SW 1271 (cell line): ENCODE results near the gene PTCH1.

Experiments
- DNase-seq, 2 experiments: peaks; one replicate each; lab custom pipeline; 2025; lab: John Stamatoyannopoulos, UW

The PTCH1 gene

DNA sequence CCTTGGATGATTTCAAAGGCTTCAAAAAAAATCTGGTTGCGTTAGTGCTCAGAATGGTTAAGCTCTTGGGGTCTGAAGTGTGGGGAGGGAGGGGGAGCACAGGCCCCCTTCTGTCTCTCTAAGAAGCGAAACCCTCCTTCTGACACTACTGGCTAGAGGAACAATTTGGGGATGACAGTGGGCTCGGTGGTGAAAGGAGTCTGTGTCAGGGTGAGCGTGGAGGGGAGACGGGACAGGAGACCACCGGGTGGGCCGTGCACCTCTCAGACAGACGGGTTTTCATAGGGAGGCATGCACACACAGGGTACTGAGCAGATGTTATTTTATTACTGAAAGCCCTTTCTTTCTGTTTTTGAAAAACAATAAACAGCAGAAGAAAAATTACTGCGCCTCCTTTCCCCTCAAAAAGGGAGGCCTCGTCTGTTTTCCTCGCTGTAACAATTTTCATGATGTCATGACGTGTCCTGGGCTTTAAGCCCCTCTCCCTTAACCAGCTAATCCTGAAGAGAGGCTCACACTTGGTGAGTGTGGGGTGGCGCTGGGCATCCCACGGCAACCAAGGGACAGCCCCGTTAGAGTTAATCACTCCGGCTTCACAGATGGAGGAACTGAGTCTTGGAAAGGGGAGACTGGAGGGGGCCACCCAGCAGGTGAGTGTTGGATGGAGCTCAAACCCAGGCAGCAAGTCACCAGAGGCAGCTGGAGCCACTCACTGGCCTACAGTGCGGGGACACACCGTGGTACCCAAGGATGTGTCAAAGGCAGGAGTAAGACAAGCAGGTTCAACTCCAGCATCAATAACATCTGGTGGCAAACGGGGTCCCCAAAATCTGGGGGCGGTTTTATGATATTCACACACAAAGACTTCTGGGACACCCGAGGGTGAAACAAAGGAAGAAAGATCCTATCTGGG, 53.4 kb downstream of the PTCH1 start:
- DNase-seq: no peak

DNA sequence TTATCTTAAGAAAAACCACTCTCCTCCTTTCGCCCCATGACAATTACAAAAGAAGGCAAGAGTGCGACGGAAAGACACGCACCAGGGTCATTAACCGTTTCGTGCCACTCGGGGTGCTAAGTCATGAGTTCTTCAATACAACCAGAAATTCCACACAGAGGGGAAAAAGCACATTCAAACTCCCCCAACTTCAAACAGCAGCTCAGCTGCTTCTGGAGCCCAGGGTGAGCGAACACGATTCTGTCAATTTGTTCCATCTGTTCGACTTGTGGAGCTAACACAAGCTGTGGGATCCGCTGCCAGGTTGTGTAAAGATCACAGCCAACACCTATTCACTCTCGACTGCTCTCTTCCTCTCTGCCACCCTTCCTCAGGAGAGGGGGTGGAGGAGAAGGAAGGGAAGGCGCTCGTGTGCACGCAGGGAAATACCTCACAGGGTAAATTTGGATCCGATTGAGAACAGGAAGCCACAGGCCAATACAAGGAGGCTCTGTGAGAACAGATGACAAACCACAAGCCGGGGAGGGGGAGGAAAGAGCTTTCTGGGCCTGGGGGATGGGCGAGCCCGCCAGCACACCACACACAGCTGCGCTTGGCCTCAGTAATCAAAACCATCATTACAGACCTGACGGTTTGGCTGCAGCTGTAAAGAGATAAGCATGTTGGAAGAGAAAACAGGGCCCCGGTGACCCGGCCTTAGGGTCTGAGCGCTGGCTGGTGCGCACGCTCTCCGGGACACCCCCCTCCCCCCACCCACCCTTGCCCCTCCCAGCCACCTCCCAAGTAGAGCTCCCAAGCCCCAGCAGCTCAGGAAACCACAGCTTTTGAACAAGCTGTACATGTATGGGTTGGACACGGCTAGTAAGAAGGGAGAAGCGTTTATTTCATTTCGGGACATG, 54.3 kb downstream of the PTCH1 start:
- DNase-seq: no peak

DNA sequence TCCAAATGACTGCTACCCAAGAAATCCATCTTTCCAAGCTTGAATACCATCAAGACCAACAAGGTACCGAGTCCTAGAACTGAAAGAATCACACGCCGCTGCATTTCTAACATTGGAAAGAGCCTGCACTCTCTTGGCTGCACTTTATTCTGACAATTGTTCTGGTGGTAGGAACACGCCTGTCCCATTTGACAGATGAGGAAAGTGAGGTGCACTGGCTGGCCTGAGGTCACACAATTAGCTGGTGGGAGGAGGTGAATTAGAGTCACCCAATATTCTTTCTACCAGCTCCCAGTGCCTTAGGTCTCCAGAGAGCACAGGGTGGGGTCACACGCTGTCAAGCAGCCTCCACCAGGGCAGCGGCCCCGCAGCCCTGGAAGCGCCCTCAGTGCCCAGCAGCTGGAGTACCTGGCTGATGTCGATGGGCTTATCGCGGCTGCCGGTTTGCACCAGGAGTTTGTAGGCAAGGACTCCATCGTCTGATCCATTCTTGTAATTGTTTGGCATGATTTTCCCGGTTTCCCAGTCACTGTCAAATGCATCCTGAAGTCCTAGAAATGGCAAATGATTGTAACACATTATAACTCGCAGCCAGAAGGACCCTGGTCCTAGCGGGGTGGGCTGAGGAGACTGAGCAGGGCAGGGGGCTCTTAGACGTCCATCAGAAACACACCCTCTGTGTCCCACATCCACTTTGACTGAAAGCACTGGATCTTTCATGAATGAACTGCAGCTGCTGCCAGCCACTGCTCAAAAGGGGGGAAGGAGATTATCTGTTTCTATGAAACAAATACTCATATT, 55.1 kb downstream of the PTCH1 start:
- DNase-seq: no peak

DNA sequence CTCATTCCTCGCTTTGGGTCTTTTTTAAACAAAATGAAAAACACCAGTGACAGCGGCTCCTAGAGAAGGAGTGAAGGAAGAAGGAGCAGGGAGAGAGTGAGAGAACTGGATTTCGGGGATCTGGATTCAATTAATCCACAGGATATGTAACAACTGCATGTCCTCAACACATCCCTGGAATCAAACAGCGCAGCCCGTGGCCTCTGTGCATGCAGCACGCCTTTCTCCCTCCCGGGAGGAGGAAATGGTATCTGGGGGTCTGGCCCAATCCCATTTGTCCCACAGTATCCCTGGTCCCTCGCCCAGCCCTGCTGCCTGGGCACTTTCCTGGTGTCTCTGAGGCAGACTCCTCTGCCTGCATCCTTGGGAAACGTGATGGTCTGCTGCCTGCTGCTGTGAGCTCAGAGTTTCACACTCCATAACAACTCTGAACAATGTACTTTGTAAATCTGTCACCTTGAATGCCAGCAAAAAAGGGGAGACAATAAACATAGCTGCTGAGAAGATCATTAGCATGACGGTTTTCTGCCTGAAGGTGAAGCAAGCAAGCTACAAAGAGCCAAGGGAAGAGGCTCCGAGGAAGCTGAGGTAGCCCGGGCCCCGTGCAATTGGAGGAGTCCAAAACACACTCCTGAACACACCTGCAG, 56.1 kb downstream of the PTCH1 start:
- DNase-seq: no peak

DNA sequence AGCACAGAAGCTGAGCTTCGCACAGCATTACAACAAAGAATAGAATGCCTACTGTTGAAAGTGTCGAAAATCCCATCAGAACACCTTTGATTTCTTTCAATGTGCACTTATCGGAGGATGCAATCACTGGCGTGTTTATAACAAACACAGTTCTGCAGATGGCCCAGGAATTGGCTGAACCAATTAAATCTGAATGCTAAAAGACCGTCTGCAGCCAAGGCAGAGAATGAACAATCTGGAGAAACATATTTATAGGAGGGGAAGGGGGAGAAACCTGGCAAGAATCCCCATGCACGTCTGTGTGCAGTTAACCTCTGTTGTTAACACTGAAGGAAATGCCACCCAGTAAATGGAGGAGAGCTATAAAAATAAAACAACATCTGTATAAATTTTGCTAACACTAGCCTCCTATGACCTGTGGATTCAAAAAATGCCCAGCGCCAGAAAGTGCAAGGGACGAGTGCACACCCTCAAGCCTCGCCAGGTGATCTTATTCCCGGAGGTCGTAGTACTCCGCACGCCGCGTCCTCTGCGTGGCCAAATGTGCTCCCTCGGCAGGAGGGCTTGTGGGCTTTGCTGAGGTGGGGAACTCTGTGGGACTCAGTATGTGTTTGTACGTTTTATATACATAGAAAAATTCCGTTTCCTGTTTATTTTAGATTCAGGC, 56.8 kb downstream of the PTCH1 start:
- DNase-seq: no peak

DNA sequence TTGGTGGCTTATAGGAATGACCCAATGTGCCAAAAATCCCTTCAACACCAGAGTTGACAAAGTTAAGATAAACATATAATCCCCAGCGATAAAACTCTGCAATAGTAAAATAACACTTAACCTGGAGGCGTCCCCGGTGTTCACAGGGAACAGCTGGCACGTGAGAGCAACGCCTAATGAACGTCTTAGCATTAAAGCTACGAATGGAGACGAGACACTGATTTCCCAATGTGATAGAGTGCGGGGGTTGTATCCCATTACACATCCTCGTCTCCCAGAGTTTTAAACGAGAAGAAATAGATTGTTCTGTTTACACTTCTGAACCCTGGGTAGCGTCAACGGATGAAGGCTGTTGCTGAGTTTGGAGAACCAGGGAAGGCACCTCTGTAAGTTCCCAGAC, 57.6 kb downstream of the PTCH1 start:
- DNase-seq: no peak

DNA sequence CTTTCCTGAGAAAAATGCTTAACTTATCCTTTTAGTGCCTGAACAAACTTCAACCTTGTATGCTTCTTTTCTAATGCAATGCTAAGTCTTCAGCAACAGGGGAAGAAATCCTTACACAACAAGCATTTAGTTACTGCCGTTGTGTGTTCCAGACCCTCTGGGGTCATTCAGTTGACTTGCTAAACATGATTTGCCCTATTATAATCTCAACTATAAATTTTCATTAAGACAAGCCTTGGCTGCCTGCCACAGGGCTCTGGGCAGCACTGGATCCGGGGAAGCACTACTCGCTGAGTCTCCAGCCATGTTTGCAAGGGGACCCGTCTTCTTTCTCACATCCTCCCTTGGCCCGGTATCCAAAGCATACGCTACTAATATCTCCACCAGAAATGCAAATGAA, 58.1 kb downstream of the PTCH1 start:
- DNase-seq: no peak

DNA sequence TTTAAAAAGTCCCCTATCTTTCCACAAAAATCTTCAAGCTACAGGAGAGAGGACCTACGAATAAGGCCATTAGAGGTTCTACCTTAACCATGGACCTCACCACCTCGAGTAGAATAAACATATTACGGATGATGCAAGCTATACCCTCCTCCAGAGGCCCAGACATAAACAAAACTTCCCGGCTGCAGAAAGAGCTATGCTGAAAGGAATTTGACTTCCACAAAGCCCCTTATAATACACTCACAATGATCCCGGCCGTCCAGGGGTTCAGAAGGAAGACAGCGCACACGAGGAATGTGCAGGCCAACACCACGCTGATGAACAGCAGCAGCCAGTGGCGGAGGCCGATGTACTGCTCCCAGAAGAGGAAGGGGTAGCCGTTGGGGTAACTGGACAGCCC, 59.0 kb downstream of the PTCH1 start:
- no peak for DNase-seq

DNA sequence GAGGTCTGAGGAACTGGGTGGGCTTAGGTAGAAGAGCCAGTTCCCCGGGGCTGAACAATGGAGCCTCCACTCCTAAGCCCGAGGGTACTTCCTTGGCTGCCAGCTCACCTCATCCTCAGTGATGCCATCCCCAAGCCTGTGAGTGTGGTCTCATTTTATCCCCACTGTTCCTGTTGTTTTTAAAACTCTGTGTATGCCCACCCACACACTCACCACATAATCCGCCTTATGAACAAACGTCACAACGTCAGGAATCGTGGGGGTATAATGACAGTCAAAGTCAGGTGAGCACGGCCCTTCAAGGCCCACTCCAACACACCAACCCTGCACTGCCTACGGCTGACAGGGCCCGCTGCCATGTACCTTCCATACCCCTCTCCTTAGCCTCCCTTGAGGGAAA, 61.1 kb downstream of the PTCH1 start:
- DNase-seq: no peak

DNA sequence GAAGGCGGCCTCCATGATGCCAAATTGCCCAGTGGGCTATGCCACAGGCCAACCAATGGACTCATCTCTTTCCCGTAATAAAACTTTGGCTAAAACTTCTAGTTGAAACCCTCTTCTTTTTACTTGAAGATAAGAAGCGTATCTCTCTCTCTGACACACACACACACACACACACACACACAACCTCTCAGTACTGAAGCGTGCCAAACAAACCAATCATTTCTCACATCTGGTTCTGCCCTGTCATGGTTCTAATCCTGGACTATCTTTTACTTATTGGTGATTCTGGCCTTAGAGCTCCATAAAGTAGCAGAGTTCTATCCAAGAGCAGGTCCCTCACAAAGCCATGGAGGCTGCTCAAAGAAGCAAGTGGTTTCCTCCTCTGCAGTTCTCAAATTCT, 64.6 kb downstream of the PTCH1 start:
- DNase-seq: no peak

DNA sequence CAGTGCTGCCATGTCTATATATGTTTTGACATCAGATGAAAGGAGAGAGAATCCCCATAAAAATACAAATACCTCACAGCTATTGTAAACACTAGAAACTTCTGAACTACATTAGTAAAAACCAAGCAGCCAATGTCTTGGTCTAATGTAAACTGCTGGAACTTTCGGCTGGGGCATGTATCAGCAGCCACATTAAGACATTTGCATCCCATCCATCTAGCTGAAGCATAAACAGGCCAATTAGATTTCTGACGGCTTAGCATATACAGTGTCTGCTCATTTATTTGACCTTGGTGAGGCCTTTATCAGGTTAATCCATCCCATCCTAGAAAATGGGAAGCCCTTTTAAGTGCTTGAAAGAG, 65.7 kb downstream of the PTCH1 start:
- no peak for DNase-seq

DNA sequence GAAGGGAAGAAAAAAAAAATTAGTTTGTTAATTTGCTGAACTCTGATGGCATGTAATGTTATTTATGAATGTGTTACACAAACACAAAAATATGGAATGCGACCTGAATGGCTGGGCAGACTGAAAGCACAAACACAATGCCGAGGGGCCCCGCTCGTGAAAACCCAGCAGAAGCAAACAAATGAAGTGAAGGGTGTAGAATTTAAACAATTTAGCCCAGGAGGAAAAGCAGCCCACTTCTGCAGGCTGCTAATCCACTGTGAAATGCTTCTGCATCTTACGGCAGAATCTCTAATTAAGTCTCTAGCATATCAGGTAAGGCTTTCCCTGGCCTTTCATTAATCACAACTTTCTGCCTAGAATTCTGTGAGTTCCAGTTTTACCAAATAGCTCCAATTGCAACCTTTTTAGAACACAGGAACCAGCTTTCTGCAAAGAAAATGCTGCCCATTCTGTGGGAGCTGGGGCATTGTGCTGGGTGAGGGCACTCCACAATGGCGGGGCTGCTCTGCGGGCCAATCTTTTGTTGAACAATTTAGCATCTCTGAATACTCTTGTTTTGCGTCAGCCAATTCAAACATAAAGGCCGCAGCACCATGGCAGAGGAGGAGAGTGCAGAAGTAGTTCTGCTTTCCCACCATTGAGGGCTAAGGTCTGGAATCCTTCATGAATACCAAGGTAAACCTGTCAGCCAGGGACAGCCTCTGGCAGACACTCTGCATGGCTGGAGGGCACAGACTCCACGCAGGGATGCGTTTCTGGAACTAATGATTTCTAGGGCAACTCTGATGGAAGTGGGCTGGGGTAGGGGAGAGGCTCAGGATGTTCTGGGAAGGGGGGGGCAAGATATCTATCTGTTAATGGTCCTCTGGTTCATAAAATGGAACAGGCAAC, 66.4 kb downstream of the PTCH1 start:
- no peak for DNase-seq

DNA sequence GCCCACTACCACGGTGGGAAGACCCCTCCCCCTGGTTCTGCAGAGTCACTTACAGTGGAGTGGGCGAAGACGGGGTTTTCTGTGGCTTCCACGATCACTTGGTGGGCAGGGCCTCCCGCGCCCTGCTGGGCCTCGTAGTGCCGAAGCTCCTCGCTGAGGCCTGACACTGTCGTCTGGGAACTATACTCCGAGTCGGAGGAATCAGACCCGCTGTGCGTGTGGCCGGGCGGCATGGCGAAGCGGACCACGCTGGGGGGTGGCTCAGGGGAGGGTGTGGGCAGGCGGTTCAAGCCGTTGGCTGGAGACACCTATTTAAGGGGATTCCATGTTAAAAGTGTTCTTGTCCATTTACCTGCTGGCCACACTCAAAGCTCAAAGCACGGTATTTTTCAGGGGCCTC, 67.8 kb downstream of the PTCH1 start:
- no peak for DNase-seq

DNA sequence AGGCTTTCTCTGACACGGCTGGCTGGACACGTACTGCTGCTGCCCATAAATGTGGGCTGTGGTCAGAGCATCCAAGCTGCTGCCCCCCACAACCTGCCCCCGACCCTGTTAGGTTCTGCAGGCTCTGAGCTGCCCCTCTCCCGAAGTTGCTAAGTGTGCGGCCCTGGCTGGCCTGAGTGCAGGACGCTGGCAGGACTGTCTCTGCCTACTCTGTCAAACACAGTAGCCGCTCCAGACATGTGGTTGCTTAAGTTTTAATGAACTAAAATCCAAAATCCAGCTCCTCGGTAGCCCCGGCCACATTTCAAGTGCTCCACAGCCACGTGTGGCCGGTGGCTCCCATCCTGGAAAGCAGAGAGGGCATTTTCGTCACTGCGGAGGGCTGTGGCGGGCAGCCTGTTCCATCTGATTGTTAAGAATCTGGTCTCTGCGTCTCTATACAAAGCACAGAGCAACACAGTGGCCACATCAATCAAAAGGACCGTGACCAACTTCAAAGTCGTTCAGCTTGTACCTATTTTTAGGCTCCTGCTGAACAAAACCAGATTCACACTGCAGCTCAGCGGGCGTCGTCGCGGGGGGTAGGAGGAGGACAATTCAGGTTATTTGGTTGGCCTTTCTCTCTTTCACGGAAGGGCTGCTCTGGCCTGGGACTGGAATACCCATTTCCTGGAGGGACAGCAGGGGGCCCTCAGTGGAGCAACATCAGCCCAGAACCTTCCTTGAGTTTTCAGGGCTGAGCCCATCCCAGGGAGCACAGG, 68.9 kb downstream of the PTCH1 start:
- no peak for DNase-seq

DNA sequence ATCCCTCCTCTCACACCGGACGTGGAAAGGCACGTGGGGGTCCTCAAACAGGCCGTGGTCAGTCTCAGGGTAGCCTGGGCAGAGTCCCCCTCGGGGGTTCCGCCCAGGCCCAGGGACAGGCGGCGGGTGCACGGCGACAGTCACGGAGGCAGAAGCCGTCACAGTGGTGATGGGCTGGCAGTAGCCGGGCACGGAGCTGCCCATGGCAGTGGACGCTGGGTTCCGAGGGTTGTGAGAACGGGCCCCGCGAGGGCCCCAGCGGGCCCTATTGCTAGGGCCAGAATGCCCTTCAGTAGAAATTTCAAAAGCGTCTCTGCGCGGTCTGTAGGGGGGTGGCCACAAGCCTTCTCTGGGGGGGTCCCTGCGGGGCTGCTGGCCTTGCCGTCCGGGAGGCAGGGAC, 69.8 kb downstream of the PTCH1 start:
- no peak for DNase-seq

DNA sequence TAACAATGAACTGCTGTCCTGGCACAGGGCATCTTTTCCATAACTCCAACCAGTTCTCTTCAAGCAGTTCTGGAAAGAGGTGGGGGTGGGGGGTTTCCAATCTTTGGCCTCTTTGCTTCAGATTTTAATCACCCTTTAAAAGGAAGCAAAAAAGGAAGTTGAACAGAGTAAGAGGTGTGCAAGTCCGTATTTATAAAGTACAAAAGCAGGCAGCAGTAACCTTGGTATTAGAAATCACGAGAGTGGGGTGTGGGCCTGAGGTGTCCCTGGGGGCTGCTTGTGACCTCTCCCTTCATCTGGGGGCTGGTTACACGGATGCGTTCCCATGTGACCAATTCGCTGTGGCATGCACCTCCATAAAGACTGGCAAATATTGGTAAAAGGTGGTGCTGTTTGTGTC, 70.5 kb downstream of the PTCH1 start:
- DNase-seq: no peak

DNA sequence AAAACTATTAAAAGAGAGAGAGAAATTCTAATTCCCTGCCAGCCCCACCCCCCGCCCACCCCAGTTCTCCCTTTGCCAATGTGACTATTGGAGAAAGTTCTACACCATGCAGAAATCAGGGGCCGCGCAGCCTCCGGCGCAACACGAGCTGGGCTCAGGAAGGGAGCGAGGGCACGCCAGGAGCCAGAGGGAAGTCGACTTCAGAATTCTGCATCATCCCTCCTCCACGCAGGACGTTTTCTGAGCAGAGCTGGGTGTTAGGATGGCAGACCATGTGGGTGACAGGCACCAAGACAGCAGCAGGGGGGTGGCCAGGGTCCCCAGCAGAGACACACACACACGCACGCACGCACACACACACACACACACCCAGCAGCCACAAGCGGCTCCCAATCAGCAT, 72.6 kb downstream of the PTCH1 start:
- no peak for DNase-seq

DNA sequence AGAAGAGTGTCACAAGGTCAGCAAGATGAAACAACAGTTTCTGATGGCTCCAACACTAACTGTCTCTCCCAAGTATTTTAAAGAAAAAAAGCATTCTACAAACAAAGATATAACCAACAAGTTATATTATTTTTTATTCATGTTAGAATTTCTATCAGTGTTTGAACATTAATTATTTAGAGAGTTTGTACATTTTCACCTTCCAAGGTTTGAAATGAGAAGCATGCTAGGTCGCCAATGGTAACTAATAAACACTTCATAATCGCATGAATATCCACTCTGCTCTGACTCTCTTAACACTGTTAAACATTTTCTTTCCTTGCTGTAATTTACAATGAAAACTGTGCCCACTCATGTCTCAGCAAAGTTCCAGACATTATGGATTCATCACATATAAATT, 73.5 kb downstream of the PTCH1 start:
- no peak for DNase-seq

DNA sequence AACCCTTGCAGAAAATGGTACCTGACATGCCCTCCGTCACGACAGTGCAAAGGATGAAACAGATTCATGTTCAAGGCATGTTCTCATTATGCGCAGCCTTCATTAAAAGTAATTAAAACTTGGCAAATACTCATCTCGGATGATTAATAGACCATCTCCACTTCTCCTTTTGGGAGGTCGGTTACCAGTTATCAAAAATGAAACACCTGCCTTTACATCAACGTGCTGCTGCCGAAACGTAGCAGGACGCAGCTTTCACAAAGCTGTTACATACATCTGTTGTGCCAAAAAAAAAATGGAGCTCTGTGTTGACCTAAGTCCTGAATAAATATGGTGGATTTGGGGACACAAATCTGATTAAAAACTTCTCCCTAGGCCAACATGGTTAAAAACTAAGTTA, 75.7 kb downstream of the PTCH1 start:
- DNase-seq: no peak

DNA sequence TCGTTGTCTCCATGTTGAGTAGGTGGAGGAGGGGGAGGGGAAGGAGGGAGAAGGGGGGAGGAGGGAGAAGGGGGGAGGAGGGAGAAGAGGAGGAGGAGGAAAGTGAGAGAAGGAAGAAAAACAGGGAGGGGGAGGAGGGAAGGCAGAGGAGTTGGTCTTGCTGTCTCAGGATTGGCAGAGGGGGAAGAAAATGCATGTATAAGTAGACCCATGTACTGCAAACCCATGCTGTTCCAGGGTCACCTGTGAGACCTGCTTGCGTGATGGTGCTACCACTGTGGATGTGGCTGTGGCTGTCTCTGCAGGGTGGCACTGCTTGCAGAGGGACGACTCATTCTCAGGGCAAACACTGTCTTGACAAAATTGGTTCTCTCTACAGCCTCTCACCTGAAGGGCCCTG, 76.3 kb downstream of the PTCH1 start:
- DNase-seq: no peak
